HG03135 (cell line): Measurements from ENCODE around the gene TTC9B.
"Not testable (repeated sequence)": the region's sequence is repeated elsewhere in the genome, so short reads cannot be mapped to it uniquely, and the experiment has no call there.

Source experiments
- ATAC-seq: cut with Tn5 transposase; IDR thresholded peaks from one replicate; pipeline ENCODE4 v1.9.1; 2021; ENCODE audit warnings: mild to moderate bottlenecking, moderate library complexity; ENCODE audit not compliant: unreplicated experiment

TTC9B gene

GRCh38 chr19:40233811-40234389 lies 15.7 kb upstream of the TTC9B start:
- no peak for ATAC-seq

GRCh38 chr19:40232949-40233810 lies 15.0 kb upstream of the TTC9B start:
- no peak for ATAC-seq

GRCh38 chr19:40232479-40232878 lies 14.3 kb upstream of the TTC9B start:
- ATAC-seq, result no peak

DNA sequence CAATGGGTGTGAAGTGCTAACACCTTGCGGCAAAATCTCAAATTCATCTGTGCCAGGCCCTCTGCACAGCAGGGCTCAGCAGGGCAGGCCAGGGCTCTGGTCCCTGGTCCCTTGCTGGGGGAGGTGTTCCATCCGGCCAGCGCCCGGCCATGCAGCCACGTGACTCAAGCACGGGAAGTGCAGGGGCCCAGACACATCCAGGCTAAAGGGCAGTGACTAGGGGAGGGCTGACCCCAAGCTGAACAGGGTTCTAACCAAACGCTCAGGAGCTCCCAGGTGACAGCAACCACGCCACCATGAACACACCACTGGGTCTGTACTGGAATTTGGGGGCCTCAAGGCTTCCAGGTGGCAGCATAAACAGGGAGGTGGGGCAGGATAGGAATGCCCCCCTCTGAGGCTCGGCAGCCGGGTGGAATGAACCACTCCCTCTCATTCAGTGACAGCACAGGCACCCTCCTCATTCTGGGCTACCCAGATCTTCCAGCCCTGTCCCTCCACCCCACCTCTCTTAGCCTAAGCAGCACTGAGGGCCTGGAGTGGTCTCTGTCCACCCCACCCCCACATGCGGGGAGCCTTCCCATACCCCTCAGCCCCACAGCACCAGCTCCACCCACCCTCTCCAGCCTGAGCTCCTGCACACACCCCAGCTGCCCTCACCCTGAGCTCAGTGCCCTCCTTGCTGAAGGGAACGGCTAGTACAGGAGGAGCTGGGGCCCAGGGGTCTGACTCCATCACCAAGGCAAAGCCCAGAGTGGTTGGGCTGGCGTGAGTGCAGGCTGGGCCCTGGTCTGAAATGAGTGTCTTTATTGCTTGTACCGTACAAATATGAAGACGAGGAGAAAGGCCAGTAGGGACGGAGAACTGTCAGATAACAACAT lies 13.6 kb upstream of the TTC9B start:
- no peak for ATAC-seq

DNA sequence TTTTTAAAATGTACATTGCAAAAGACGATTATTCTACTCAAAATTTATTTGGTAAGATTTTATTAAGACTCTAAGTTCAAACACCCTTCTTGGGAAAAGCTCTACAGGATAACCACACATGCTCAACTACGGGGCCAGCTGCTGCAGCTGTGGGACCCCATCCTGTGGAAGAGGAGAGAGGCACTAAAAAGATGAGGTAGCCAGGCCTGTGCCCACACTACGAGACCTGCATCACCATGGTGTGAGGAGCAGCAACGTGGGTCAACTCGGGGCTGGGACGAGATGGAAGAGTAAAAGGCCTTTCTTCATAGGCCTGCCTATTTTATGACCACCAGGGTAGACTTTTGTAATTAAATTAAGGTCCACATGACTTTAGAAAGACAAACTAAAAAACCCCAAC lies 12.9 kb upstream of the TTC9B start:
- ATAC-seq, result no peak

DNA sequence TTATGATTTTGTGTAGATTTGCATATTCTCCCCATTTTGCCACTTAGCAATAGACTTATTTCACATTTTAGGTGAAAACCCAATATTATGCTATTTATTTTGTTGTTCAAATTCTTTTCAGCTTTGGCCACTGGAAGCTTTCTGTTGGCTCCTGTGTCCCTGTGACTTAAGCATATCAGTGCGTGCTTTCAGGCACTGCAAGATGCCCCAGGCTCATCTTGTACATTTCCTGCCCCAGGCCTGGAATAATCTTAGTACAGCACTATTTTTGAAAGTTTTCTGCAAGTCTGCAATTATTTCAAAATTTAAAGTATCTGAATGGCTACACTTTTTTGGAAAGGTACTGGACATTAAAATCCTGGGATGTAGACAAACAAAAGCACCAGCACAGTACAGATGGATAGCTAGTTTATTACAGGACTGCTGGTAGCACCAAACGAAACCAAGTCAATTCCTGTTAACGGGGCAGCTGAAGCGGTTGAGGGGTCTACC lies 11.8 kb upstream of the TTC9B start:
- no peak for ATAC-seq

DNA sequence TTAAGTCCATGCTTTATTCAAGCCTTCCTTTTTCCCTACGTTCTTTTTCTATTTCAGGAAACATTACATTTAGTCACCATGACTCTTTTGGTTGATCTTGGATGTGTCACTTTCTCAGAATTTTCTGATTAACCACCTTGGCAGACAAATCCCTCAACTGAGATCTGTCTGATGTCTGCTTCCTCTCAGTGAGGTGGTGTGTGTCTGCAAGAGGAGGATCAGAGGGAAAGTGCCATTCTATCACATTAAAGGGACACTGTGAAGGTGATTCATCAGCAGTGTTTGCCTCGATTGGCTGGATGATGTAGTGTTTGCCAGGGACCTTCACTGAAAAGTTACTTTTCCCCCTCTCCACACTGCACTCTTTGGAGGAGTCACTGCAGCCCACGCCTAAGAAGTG lies 11.3 kb upstream of the TTC9B start:
- no peak for ATAC-seq

- no peak for ATAC-seq
These were observed 10.7 kb upstream of the TTC9B start for GRCh38 chr19:40228863-40229262.

GRCh38 chr19:40228346-40228745 lies 10.2 kb upstream of the TTC9B start:
- no peak for ATAC-seq

DNA sequence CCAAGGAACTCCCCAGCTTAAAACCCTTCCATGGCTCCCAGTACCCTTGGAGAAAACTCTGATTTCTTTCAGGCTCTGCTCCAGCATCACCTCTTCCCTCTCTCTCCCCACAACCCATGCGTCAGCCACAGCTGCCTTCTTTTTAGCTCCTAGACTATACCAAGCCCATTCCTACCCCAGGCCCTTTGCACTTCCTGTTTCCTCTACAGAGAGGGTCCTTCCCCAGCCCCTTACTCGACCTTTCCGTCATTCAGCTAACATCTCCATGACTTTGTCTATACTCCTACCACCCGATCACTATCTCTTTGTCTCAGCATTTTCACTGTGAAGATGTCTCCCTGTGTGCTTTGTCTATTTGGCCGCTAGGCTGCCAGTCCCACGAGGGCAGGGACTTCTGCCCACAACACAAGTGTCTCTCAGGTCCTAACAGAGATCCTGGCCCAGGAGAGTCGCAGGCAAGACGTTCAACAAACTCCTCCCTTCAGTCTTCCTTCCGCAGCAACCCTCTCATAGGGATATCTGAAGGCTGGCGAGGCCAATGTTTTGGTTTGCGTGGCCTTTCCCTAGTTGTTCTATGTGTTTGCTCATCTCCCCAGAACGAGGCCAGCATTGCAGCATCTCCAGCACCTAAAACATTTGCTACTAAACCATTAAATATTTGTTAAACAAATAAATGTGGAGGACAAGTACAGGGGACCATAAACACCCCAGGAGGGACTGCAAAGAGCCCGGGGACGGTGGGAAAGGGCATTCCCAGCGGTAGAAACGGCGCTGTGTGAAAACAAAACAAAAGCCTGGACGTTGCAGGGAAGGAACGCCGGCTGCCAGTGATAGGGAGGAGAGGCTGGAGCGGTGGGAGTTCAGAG lies 7.5 kb upstream of the TTC9B start:
- ATAC-seq, result no peak

DNA sequence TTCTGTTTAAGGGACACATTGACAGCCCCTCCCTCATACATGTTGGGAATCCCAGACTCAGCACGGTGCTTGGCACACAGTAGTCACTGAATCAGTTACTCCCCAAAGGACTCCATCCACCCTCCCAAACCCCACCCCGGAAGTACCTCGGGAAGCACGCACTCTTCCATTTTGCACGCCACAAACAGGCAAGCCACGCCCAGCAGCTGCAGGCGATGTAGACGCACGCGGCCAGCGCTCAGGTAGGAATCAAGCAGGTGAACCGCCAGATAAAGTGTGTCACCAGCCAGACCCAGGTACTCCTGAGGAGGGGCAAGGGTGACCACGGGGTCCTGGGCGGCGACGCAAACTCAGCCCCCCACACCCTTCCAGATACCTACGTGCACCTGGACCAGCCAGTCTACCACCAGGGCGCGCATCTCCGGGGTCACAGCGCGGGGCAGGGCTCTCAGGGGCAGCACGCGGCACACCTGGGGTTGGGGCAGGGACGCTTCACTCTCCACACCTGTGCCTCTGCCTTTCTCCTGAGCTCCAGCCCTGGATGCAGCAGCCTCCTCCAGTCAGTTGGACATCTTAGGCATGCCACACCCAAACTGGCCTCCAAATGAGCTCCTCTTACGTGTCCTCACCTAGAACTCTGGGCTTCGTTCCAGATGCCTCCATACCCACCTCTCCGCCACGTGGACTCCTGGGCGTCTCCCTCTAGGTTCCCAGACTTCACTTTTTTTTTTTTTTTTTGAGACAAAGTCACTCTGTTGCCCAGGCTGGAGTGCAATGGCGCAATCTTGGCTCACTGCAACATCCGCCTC lies 6.4 kb upstream of the TTC9B start:
- no peak for ATAC-seq

DNA sequence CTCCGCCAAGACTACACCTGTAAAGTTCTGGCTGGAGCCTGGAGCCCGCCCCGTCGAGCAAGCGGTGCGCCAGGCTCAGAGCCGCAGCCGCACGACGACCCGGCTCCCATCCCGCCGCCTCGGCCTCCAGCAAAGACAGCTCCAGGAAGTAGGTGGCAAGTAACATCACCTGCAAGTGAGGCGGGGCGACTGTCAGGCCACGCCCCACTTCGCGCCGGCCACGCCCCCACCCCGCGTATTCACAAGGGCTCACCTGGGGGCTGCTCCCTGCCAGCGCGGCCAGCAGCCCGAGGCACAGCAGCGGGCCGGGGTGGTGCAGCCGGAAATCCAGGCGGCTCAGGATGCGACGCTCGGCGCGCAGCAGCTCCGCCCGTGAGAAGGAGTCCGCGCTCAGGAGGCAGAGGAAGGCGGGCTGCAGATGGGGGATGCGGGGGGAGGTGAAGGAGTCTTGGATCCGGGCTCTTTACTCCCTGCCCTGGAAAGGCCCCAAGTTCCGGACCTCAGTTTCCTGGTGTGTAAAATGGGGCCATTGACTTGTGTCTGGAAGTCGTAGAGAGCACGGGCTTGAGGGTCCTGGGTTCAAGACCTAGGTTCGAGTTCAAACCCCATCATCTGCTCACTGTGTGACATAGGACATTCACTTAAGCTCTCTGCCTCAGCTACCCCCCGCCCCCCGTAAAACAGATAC lies 5.1 kb upstream of the TTC9B start:
- no peak for ATAC-seq

GRCh38 chr19:40221858-40222619 lies 3.9 kb upstream of the TTC9B start:
- no peak for ATAC-seq

- no peak for ATAC-seq
These were observed 2.5 kb upstream of the TTC9B start for GRCh38 chr19:40220674-40221073.

DNA sequence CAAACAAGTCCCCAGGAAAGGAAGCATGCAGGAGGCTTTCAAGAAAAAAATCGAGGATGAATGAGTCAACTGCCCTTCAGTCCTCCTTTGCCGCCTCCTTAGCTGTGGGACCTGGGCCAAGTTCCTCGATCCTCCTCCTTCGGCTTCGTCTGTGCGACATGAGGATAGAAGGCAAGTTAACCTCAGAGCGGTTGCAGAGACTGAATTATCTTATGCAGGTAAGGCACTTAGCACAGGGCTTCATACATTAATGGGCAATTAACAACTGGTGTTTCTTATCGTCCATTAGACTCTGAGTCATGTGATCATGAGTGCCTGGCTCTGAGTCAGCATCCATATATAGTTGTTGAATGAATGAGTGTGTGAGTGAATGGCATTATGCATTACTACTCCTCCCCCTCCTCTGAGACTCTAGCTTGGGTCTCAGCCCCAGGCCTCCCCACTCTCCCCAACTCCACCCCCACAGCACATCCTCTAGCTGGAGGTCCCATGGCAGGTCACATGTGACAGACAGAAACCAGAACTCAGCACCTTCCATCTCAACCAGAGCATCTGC lies 1.6 kb upstream of the TTC9B start:
- ATAC-seq, result no peak

GRCh38 chr19:40219029-40219428 lies 845 bp upstream of the TTC9B start:
- ATAC-seq, result not testable (repeated sequence)

DNA sequence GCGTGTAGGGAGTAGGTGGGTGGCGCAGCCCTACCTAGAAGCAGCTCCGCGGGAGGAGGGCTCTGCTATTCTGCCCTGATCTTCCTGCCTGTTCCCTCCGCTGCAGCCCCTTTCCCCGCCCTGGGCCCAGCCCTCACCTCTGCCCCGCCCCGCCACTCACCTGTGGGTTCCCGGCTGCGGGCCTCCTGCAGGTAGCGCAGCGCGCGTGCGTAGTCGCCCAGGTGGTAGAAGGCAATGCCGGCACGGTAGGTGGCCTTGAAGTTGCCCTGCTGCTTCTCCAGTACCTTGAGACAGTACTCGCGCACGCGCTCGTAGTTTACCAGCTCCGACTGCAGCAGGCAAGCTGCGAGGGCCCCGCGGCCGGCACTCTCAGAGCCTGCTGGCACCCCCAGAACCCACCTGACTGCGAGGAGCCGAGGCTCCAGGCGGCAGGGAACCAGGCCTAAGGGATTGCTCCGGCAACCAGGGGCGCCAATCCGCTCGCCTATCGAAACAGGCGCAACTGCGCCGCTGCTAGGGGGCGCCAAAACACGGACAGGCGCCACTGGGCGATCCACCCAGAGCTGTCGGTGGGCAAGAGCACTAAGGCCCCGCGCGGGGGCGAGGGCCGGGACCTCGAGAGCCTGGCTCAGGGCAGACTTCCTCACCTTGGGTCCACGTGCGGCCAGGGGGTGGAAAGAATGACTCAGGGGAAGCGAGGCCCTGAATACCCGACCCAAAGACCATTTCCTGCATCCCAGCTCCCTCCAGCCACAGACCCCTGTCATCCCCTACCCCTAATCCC lies 965 bp downstream of the TTC9B start:
- ATAC-seq, result no peak

DNA sequence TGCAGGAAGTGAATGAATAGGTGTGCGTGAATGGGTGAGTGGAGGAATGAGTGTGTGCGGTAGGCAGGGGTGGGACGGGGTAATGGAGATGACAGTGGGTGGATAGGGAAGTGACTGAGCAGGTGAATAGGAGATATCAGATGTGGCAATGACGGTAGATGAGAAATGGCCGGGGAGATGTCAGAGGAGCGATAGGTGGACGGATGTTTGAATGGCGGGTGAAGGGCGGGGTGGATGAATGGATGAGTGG lies 1.5 kb downstream of the TTC9B start:
- ATAC-seq, result no peak
